Astrocyte of the spinal cord (primary cell): ENCODE data around the gene LNPK.

Experiments
- DNase-seq: peaks from one replicate; pipeline ENCODE4 v3.0.0; 2011; ENCODE audit warnings: low read depth, low spot score
- H3K4me3 ChIP-seq: 2 replicates; pipeline ENCODE4 v1.5.1; 2011; ENCODE audit warnings: low read depth, mild to moderate bottlenecking, low read length, moderate library complexity
- in situ Hi-C: cut with HindIII; loops from 2 replicates; pipeline ENCODE4 v1.10.0; 2017; ENCODE audit warnings: low sequenced_read_pairs
- TF ChIP-seq, protein P1 (sequence below): IDR thresholded peaks from 2 replicates; pipeline ENCODE4 v1.5.1; 2012; ENCODE audit warnings: low read depth, mild to moderate bottlenecking, low read length, inconsistent platforms

LNPK gene

GRCh38 chr2:175955136-175955535 lies 46.9 kb downstream of the LNPK start:
- TF ChIP-seq, protein P1, sequence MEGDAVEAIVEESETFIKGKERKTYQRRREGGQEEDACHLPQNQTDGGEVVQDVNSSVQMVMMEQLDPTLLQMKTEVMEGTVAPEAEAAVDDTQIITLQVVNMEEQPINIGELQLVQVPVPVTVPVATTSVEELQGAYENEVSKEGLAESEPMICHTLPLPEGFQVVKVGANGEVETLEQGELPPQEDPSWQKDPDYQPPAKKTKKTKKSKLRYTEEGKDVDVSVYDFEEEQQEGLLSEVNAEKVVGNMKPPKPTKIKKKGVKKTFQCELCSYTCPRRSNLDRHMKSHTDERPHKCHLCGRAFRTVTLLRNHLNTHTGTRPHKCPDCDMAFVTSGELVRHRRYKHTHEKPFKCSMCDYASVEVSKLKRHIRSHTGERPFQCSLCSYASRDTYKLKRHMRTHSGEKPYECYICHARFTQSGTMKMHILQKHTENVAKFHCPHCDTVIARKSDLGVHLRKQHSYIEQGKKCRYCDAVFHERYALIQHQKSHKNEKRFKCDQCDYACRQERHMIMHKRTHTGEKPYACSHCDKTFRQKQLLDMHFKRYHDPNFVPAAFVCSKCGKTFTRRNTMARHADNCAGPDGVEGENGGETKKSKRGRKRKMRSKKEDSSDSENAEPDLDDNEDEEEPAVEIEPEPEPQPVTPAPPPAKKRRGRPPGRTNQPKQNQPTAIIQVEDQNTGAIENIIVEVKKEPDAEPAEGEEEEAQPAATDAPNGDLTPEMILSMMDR, result no peak
- no peak for DNase-seq
- in situ Hi-C loops, result no loop called here
- no peak overlapping the region for H3K4me3 ChIP-seq

DNA sequence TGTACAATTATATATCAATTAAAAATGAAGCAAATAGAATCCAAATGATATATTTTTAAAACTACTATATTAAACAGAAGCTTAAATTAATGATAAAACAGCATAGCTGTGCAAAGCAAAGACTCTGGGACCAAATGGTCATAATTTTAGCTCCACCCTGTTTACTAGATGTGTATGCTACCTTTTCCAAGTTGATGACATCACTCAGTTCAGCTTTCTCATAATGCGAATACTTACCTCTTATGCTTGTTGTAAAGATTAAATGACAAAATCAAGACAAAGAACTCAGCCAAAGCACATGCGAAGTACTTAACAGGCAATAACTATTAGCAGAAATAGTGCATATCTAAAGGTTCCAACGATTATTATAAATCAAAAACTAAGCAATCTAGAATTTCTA lies 51.6 kb downstream of the LNPK start:
- TF ChIP-seq, protein P1, result no peak
- no peak overlapping the region for H3K4me3 ChIP-seq
- DNase-seq, result no peak
- in situ Hi-C loops, result no loop called here

DNA sequence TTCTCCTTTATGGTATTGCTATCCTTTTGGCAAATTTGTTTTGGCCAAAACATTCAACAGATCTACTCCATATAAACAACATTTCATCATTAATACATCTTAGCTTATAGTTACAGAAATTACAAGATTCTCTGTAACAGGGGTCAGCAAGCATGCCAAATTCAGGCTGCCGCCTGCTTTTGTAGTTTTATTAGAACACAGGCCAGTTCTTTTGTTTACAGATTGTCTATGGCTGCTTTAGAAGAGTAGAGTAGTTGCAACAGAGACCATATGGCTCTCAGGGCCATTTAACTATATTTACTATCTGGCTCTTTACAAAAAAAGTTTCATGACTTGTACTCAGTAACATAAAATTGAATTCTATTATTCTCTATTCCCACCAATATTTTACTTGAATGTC lies 53.9 kb downstream of the LNPK start:
- TF ChIP-seq, protein P1, result no peak
- in situ Hi-C loops, result no loop called here
- no peak for DNase-seq
- no peak overlapping the region for H3K4me3 ChIP-seq

DNA sequence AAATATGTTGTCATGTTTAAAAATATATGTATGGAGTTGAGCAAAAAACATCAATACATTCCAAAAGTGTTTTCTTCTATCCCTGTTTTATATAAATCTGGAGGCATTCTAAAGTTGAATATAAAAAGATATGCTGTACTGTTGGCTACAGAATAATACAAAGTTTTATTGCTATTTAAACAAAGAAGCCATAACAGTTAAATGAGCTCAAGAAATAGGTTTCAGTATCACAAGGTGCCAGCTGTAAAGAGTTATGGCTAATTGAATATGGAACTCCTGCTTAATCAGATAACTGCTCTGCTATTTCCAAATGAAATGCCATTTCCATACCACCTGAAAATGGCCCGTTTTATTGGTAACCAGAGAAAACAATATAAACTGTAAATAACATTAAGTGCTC lies 55.0 kb downstream of the LNPK start:
- DNase-seq, result no peak
- TF ChIP-seq, protein P1, result no peak
- in situ Hi-C loops, result no loop called here
- no peak overlapping the region for H3K4me3 ChIP-seq

DNA sequence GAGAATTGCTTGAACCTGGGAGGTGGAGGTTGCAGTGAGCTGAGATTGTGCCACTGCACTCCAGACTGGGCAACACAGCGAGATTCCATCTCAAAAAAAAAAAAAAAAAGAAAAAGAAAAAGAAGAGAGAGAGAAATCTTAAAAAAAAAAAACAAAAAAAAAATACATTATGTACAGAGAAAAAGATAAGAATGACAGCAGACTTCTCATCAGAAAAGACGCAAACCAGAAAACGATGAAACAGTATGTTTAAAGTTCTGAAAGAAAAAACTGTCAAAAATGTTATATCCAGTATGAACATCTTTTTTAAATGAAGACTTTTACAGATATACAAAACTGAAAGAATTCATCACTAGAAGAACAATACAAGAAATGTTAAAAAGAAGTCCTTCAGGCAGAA lies 60.4 kb downstream of the LNPK start:
- H3K4me3 ChIP-seq, result no peak overlapping the region
- in situ Hi-C loops, result no loop called here
- TF ChIP-seq, protein P1, result no peak
- no peak for DNase-seq

DNA sequence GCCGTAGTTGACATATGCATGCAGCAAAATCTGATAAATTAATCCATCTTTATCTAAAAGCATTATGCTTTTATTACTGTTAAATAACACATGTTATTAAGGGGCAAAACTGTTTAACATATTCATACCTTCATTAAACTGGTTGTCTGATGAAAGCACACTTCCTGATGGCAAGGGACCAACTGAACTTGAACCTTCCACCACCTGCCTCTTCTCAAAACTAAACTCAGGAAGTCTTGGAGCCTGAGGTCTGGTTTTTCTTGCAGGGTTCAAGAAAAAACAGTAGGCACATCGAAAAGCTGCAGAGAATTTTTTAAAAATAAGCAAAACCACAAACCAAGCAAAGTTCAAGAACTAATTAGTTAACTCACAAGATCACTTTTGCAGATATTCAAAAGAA lies 64.9 kb downstream of the LNPK start:
- no peak for DNase-seq
- TF ChIP-seq, protein P1, result no peak
- no peak overlapping the region for H3K4me3 ChIP-seq
- in situ Hi-C loops, result no loop called here
